WTC11 (cell line): Measurements from ENCODE around the gene MCMBP. TPM values are rescaled to one million over a fixed set of nuclear protein-coding genes. Genes with fewer than 3 reads are reported as not detected.

ENCODE experiments used
- ATAC-seq: fragments of 200-7000 bp; cut with Tn5 transposase; 2 replicates; pipeline ENCODE4 v1.10.0; 2021; ENCODE audit warnings: mild to moderate bottlenecking, moderate library complexity
- CTCF ChIA-PET: fragments of 300-600 bp; sonication (Branson Sonifier 250); formaldehyde crosslinking; loops from one replicate; lab custom pipeline; 2021; ENCODE audit warnings: antibody characterized with exemption; lab: Charles Lee
- POLR2A ChIA-PET: fragments of 350-600 bp; sonication (Branson Sonifier 250); formaldehyde crosslinking; loops from one replicate; lab custom pipeline; 2021; ENCODE audit warnings: antibody characterized with exemption; lab: Charles Lee
- DNase-seq: peaks from one replicate; pipeline ENCODE4 v3.0.0; 2021; ENCODE audit warnings: low spot score
- H3K27ac Mint-ChIP-seq: 2 replicates; pipeline ENCODE4 v1.8.0; 2021; ENCODE audit warnings: mixed read lengths
- H3K27me3 Mint-ChIP-seq: 2 replicates; pipeline ENCODE4 v1.8.0; 2021; ENCODE audit warnings: low read depth, mild to moderate bottlenecking, moderate library complexity, mixed read lengths
- H3K36me3 Mint-ChIP-seq: 2 replicates; pipeline ENCODE4 v1.8.0; 2021; ENCODE audit warnings: mixed read lengths
- H3K4me1 Mint-ChIP-seq: 2 replicates; pipeline ENCODE4 v1.8.0; 2022; ENCODE audit warnings: mixed read lengths
- H3K4me3 Mint-ChIP-seq: 2 replicates; pipeline ENCODE4 v1.8.0; 2021; ENCODE audit warnings: mild to moderate bottlenecking, moderate library complexity, mixed read lengths
- H3K9me3 Mint-ChIP-seq: 2 replicates; pipeline ENCODE4 v1.8.0; 2021; ENCODE audit warnings: mixed read lengths
- ATF2 ChIP-seq: sonication (generic); formaldehyde crosslinking; IDR thresholded peaks from 2 replicates; pipeline ENCODE4 v1.8.1; 2022; ENCODE audit warnings: low read depth, missing genetic modification reagents, borderline replicate concordance
- ATF6 ChIP-seq: sonication (generic); formaldehyde crosslinking; IDR thresholded peaks from 2 replicates; pipeline ENCODE4 v1.8.1; 2023; ENCODE audit warnings: mild to moderate bottlenecking, missing genetic modification reagents
- CBFB ChIP-seq: sonication (generic); formaldehyde crosslinking; IDR thresholded peaks from 2 replicates; pipeline ENCODE4 v1.8.1; 2022; ENCODE audit warnings: mild to moderate bottlenecking, low read depth, missing genetic modification reagents
- CDX4 ChIP-seq: fragments of 250-450 bp; sonication (Bioruptor Pico); IDR thresholded peaks from 2 replicates; pipeline ENCODE4 v1.9.0; 2021; ENCODE audit warnings: moderate library complexity, mild to moderate bottlenecking, inconsistent platforms, borderline replicate concordance
- CTCF ChIP-seq: fragments of 200-600 bp; IDR thresholded peaks from 2 replicates; pipeline ENCODE4 v1.8.0; 2022; ENCODE audit warnings: antibody characterized with exemption
- ESRRA ChIP-seq: sonication (generic); formaldehyde crosslinking; IDR thresholded peaks from 2 replicates; pipeline ENCODE4 v1.8.1; 2022; ENCODE audit warnings: mild to moderate bottlenecking, missing genetic modification reagents, borderline replicate concordance
- ETV6 ChIP-seq: sonication (generic); formaldehyde crosslinking; IDR thresholded peaks from 2 replicates; pipeline ENCODE4 v1.8.1; 2022; ENCODE audit warnings: mild to moderate bottlenecking, missing genetic modification reagents
- FOXJ3 ChIP-seq: sonication (generic); formaldehyde crosslinking; IDR thresholded peaks from 2 replicates; pipeline ENCODE4 v1.9.0; 2021; ENCODE audit warnings: missing genetic modification reagents, mild to moderate bottlenecking, borderline replicate concordance
- FOXK1 ChIP-seq: sonication (generic); formaldehyde crosslinking; IDR thresholded peaks from 2 replicates; pipeline ENCODE4 v1.8.0; 2022; ENCODE audit warnings: mild to moderate bottlenecking, moderate library complexity, missing genetic modification reagents
- MXD4 ChIP-seq: fragments of 250-450 bp; sonication (Bioruptor Pico); IDR thresholded peaks from 2 replicates; pipeline ENCODE4 v1.8.0; 2021; ENCODE audit warnings: mild to moderate bottlenecking, moderate library complexity, borderline replicate concordance
- NFYB ChIP-seq: sonication (generic); formaldehyde crosslinking; conservative IDR thresholded peaks from 2 replicates; pipeline ENCODE4 v1.8.0; 2022; ENCODE audit warnings: low read depth, missing genetic modification reagents
- OVOL2 ChIP-seq: fragments of 250-450 bp; sonication (Bioruptor Pico); IDR thresholded peaks from 2 replicates; pipeline ENCODE4 v1.9.0; 2021; ENCODE audit warnings: mild to moderate bottlenecking, borderline replicate concordance
- PREB ChIP-seq: sonication (generic); formaldehyde crosslinking; IDR thresholded peaks from 2 replicates; pipeline ENCODE4 v1.8.1; 2022; ENCODE audit warnings: mild to moderate bottlenecking, missing genetic modification reagents, moderate library complexity, borderline replicate concordance
- PRRX2 ChIP-seq: fragments of 250-450 bp; sonication (Bioruptor Pico); IDR thresholded peaks from 2 replicates; pipeline ENCODE4 v1.8.0; 2021; ENCODE audit warnings: mild to moderate bottlenecking
- RELA ChIP-seq: sonication (generic); formaldehyde crosslinking; IDR thresholded peaks from 2 replicates; pipeline ENCODE4 v1.8.1; 2022; ENCODE audit warnings: missing genetic modification reagents, mild to moderate bottlenecking, borderline replicate concordance
- SMAD3 ChIP-seq: sonication (generic); formaldehyde crosslinking; IDR thresholded peaks from 2 replicates; pipeline ENCODE4 v1.8.0; 2022; ENCODE audit warnings: missing genetic modification reagents, mild to moderate bottlenecking, borderline replicate concordance
- ZBTB21 ChIP-seq: sonication (generic); formaldehyde crosslinking; IDR thresholded peaks from 2 replicates; pipeline ENCODE4 v1.8.1; 2023; ENCODE audit warnings: mild to moderate bottlenecking, missing genetic modification reagents, borderline replicate concordance
- ZNF121 ChIP-seq: sonication (generic); formaldehyde crosslinking; IDR thresholded peaks from 2 replicates; pipeline ENCODE4 v1.8.0; 2023; ENCODE audit warnings: missing genetic modification reagents
- ZNF263 ChIP-seq: sonication (generic); formaldehyde crosslinking; IDR thresholded peaks from 2 replicates; pipeline ENCODE4 v1.8.1; 2022; ENCODE audit warnings: low read depth, mild to moderate bottlenecking, moderate library complexity, missing genetic modification reagents
- total RNA-seq: library from RNA; stranded (reverse); gene quantifications from 3 replicates; pipeline ENCODE4 v1.2.3, GENCODE V29; 2021
- TF ChIP-seq, protein P1 (sequence below): sonication (generic); formaldehyde crosslinking; IDR thresholded peaks from 2 replicates; pipeline ENCODE4 v1.8.0; 2023; ENCODE audit warnings: missing genetic modification reagents, mild to moderate bottlenecking, borderline replicate concordance
- TF ChIP-seq, protein P2 (sequence below): sonication (generic); formaldehyde crosslinking; IDR thresholded peaks from 2 replicates; pipeline ENCODE4 v1.8.1; 2023; ENCODE audit warnings: mild to moderate bottlenecking, moderate library complexity, missing genetic modification reagents

Gene MCMBP
- total RNA-seq, 1 experiment from 2014 or later, result 64.7 TPM

GRCh38 chr10:119817991-119818888 is 54.4 kb downstream of the MCMBP start (continued):
- TF ChIP-seq FOXK1 (CRISPR knock-in tag), result peak; percentile 38; the same call in 1 of the 2 replicates
- peak; percentile 44; the same call in 1 of the 2 replicates for TF ChIP-seq CTCF
- no peak for TF ChIP-seq ESRRA (CRISPR knock-in tag)
- no peak for TF ChIP-seq PRRX2 (CRISPR knock-in tag)
- peak; percentile 19; the same call in 1 of the 2 replicates for TF ChIP-seq NFYB (CRISPR knock-in tag)
- peak; percentile 72; the same call in 1 of the 2 replicates for TF ChIP-seq ETV6 (CRISPR knock-in tag)
- TF ChIP-seq ZNF121 (CRISPR knock-in tag), result no peak
- TF ChIP-seq FOXJ3 (CRISPR knock-in tag), result no peak
- TF ChIP-seq ATF2 (CRISPR knock-in tag), result 0 out of 2 replicates have a peak, but pooled peaks have one; percentile 58
- TF ChIP-seq ZNF263, result peak; percentile 66; the same call in 1 of the 2 replicates
- TF ChIP-seq CDX4 (CRISPR knock-in tag), result no peak
- TF ChIP-seq OVOL2, result no peak
- TF ChIP-seq MXD4 (CRISPR knock-in tag), result no peak
- peak; percentile 95 for TF ChIP-seq SMAD3
- TF ChIP-seq RELA, result 0 out of 2 replicates have a peak, but pooled peaks have one; percentile 76
- no peak for TF ChIP-seq ATF6 (CRISPR knock-in tag)
- TF ChIP-seq, all 79 proteins: peak for 35

DNA sequence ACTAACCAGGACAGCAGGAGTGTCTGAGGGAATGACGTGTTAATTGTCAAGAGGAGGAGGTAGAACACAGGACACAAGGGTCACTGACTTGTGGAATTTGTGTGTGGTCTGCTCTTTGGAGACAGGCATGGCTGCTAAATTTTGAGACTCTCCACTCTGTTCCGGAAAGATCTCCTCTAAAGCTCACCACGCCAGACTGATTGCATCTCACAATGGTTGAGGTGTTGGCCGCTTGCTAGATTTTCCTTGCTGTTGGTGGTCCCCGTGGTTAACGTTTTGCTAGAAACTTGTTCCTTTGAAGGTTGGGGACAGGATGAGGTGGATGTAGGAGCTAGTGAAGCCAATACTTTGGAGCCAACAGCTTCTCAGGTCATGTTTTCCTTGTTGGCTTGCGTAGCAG is 57.0 kb downstream of the MCMBP start:
- H3K36me3 Mint-ChIP-seq, result peaks cover 5% of the 10 kb centered on the region
- ChIA-PET CTCF (interaction anchor here (1.9 to 5.7 kb wide), 2 partner anchors 65 to 128 kb away, joined by 5 to 49 read pairs; no protein-coding TSS in a partner anchor), POLR2A (interaction anchor here (0.7 kb wide), 1 partner anchor 128 kb away, joined by 3 read pairs; no protein-coding TSS in a partner anchor)
- peaks cover 26% of the 10 kb centered on the region for H3K4me1 Mint-ChIP-seq
- H3K4me3 Mint-ChIP-seq, result no peak overlapping the region
- H3K9me3 Mint-ChIP-seq, result no peaks in the 10 kb centered on the region
- H3K27me3 Mint-ChIP-seq, result no peaks in the 10 kb centered on the region
- no peak for ATAC-seq
- no peak for DNase-seq
- H3K27ac Mint-ChIP-seq, result no peak overlapping the region
- no peak for TF ChIP-seq PREB (CRISPR knock-in tag)
- TF ChIP-seq, protein P1, sequence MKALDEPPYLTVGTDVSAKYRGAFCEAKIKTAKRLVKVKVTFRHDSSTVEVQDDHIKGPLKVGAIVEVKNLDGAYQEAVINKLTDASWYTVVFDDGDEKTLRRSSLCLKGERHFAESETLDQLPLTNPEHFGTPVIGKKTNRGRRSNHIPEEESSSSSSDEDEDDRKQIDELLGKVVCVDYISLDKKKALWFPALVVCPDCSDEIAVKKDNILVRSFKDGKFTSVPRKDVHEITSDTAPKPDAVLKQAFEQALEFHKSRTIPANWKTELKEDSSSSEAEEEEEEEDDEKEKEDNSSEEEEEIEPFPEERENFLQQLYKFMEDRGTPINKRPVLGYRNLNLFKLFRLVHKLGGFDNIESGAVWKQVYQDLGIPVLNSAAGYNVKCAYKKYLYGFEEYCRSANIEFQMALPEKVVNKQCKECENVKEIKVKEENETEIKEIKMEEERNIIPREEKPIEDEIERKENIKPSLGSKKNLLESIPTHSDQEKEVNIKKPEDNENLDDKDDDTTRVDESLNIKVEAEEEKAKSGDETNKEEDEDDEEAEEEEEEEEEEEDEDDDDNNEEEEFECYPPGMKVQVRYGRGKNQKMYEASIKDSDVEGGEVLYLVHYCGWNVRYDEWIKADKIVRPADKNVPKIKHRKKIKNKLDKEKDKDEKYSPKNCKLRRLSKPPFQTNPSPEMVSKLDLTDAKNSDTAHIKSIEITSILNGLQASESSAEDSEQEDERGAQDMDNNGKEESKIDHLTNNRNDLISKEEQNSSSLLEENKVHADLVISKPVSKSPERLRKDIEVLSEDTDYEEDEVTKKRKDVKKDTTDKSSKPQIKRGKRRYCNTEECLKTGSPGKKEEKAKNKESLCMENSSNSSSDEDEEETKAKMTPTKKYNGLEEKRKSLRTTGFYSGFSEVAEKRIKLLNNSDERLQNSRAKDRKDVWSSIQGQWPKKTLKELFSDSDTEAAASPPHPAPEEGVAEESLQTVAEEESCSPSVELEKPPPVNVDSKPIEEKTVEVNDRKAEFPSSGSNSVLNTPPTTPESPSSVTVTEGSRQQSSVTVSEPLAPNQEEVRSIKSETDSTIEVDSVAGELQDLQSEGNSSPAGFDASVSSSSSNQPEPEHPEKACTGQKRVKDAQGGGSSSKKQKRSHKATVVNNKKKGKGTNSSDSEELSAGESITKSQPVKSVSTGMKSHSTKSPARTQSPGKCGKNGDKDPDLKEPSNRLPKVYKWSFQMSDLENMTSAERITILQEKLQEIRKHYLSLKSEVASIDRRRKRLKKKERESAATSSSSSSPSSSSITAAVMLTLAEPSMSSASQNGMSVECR (CRISPR knock-in tag), result no peak
- no peak for TF ChIP-seq CBFB
- TF ChIP-seq ZBTB21, result no peak
- TF ChIP-seq, protein P2, sequence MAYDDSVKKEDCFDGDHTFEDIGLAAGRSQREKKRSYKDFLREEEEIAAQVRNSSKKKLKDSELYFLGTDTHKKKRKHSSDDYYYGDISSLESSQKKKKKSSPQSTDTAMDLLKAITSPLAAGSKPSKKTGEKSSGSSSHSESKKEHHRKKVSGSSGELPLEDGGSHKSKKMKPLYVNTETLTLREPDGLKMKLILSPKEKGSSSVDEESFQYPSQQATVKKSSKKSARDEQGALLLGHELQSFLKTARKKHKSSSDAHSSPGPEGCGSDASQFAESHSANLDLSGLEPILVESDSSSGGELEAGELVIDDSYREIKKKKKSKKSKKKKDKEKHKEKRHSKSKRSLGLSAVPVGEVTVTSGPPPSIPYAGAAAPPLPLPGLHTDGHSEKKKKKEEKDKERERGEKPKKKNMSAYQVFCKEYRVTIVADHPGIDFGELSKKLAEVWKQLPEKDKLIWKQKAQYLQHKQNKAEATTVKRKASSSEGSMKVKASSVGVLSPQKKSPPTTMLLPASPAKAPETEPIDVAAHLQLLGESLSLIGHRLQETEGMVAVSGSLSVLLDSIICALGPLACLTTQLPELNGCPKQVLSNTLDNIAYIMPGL (CRISPR knock-in tag), result no peak
